ENCODE data around the gene HPGDS. TPM values are rescaled to one million over a fixed set of nuclear protein-coding genes. Genes with fewer than 3 reads are reported as not detected.
"Not testable (repeated sequence)": the region's sequence is repeated elsewhere in the genome, so short reads cannot be mapped to it uniquely, and the experiment has no call there.

Gene HPGDS
- total RNA-seq, 4 donors from 2014 or later = 1.2 to 5.5 (median 2.6) TPM

DNA sequence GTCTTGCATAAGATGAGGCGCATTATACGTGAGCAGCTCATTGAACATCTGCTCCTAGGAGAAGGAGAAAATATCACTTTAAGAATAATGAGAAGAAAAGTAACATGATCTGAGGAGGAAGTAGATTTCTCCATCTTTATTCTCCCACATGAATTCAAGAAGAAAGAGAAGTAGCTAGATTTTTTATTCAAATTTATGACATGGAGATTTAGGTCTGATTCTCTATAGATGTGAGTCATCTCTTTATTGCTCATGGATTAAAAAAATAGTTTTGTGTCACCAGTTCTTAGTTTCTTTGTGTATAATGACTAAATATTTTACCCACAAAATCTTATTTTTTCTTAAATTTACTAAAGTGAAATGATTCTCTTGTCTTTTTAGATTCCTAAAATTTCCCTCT is 40.4 kb downstream of the HPGDS start:
- intact Hi-C loops (cut with DNase I) = no loop called here

DNA sequence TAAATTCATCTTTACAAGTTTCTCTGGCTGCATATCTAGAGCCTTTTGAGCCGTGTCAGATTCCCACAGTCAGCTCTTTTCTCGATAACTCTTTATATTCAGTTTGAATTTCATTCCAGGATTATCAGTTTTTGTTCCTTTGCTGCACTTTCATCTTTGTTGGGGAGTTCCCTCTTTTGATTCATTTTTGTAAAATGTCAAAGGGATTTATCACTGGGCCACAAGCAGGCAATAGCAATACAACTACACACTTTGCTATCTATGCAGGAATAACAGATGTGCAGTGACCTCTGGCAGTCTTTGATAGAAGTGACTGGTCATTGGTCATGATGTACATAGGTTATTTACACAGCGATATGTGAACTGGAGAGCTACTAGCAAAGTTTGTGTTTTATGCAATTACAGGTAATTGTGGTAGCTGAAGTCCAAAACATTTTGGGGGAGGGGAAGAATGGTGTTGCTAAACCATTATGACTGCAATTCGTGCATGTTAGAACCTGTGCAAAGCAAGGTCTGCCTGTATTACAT is 43.8 kb downstream of the HPGDS start:
- TF ChIP-seq POLR2AphosphoS5 (IDR thresholded peaks at IDR 0.05) = no peak
- no peak for TF ChIP-seq EP300 (IDR thresholded peaks at IDR 0.05)
- no peak for TF ChIP-seq POLR2A (IDR thresholded peaks at IDR 0.05; ENCODE audit: low read depth)
- TF ChIP-seq, protein P1, sequence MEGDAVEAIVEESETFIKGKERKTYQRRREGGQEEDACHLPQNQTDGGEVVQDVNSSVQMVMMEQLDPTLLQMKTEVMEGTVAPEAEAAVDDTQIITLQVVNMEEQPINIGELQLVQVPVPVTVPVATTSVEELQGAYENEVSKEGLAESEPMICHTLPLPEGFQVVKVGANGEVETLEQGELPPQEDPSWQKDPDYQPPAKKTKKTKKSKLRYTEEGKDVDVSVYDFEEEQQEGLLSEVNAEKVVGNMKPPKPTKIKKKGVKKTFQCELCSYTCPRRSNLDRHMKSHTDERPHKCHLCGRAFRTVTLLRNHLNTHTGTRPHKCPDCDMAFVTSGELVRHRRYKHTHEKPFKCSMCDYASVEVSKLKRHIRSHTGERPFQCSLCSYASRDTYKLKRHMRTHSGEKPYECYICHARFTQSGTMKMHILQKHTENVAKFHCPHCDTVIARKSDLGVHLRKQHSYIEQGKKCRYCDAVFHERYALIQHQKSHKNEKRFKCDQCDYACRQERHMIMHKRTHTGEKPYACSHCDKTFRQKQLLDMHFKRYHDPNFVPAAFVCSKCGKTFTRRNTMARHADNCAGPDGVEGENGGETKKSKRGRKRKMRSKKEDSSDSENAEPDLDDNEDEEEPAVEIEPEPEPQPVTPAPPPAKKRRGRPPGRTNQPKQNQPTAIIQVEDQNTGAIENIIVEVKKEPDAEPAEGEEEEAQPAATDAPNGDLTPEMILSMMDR (IDR thresholded peaks at IDR 0.05) = no peak
- no peak for DNase-seq (ENCODE audit: extremely low spot score)
- Histone ChIP-seq H3K9me3 (no peaks in the 10 kb centered on the region), H3K27ac (replicated peaks in 1 of 4) (no peak overlapping the region), H3K27me3 (no peaks in the 10 kb centered on the region), H3K4me1 (no peaks in the 10 kb centered on the region), H3K36me3 (no peaks in the 10 kb centered on the region), H3K4me3 (no peak overlapping the region)
- 91% methylated on average over 4 of the region's 4 CpGs for WGBS
- intact Hi-C loops (cut with DNase I) = no loop called here

More for the DNA sequence above, 40.4 kb downstream of the HPGDS start:
- Histone ChIP-seq H3K4me3 (no peak overlapping the region), H3K4me1 (no peaks in the 10 kb centered on the region), H3K27ac (replicated peaks in 1 of 4) (no peak overlapping the region), H3K27me3 (no peaks in the 10 kb centered on the region), H3K36me3 (no peaks in the 10 kb centered on the region), H3K9me3 (no peaks in the 10 kb centered on the region)
- TF ChIP-seq, protein P1 (IDR thresholded peaks at IDR 0.05) = no peak
- TF ChIP-seq POLR2AphosphoS5 (IDR thresholded peaks at IDR 0.05) (no peak), EP300 (IDR thresholded peaks at IDR 0.05) (no peak), POLR2A (IDR thresholded peaks at IDR 0.05; ENCODE audit: low read depth) (no peak)
- WGBS = 90% methylated on average over 2 of the region's 2 CpGs
- no peak for DNase-seq (ENCODE audit: extremely low spot score)

DNA sequence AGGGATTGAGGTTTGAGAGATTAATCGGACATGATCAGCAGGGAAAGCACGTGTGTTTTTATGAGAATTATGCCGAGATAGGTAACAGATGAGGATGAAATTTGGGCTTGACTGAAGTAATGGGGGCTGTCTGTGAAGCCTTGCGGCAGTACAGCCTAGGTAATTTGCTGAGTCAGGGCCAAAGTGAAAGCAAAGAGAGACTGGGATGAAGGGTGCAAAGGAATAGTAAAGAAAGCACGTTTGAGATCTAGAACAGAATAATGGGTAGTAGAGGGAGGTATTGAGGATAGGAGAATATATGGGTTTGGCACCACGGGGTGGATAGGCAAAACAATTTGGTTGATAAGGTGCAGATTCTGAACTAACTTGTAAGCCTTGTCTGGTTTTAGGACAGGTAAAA is 47.2 kb downstream of the HPGDS start:
- H3K9me3 ChIP-seq; H3K27me3 ChIP-seq; H3K4me3 ChIP-seq; DNase-seq (ENCODE audit: extremely low spot score); H3K4me1 ChIP-seq; H3K27ac ChIP-seq (replicated peaks in 1 of 4); intact Hi-C loops (cut with DNase I): not testable (repeated sequence)
- peaks cover 1 to 25% (median 12%) of the 10 kb centered on the region in 4 donors for H3K36me3 ChIP-seq
- 85% methylated on average over 6 of the region's 6 CpGs for WGBS

DNA sequence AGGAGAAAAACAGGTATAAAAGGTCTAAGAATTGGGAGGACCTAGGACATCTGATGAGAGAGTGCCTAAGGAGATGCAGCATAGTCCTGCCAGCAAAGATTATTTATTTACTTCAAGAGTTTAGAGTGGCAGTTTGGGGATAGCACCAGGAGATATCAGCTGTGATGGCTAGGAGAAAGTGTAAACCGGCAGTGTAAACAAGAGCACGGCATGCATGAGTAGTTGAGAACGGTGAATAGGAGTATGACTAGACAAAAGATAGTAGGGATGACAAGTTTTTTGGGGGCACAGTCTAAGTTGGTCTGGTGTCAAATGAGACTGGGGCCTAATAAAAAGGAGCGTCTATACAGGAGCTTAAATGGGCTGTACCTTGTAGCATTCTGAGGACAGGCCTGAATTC is 48.7 kb downstream of the HPGDS start:
- 88% methylated on average over 4 of the region's 4 CpGs for WGBS
- H3K27me3 ChIP-seq; H3K4me1 ChIP-seq; H3K27ac ChIP-seq (replicated peaks in 1 of 4); DNase-seq (ENCODE audit: extremely low spot score); H3K9me3 ChIP-seq; H3K4me3 ChIP-seq; intact Hi-C loops (cut with DNase I): not testable (repeated sequence)
- H3K36me3 ChIP-seq = peaks cover 15 to 40% (median 26%) of the 10 kb centered on the region in 4 donors

DNA sequence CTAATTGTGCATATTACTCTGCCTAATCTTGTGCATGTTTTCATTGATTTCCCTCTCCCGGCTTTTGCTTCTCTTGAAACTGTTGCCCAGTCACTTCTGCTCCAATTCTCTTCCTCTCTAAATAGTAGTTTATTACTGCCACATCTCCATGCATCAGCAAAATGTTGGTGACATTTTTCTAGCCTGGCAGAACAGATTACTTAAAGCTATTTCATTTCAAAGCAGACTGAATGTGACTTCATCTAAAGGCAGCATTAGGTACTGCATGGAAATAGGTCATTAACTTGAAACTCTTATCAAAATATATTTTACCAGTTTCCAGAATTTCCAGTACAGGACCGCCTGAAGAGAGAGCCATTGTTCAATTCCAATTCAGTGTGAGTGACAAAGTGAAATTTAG is 52.4 kb downstream of the HPGDS start:
- H3K4me3 ChIP-seq = no peak overlapping the region
- WGBS = 74% methylated on average over 2 of the region's 2 CpGs
- H3K4me1 ChIP-seq = no peaks in the 10 kb centered on the region
- DNase-seq (ENCODE audit: extremely low spot score) = no peak
- H3K36me3 ChIP-seq = peaks cover 15 to 73% (median 38%) of the 10 kb centered on the region in 4 donors
- TF ChIP-seq POLR2A (IDR thresholded peaks at IDR 0.05; ENCODE audit: low read depth) = no peak
- no peak for TF ChIP-seq EP300 (IDR thresholded peaks at IDR 0.05)
- no peak for TF ChIP-seq POLR2AphosphoS5 (IDR thresholded peaks at IDR 0.05)
- TF ChIP-seq, protein P1 (IDR thresholded peaks at IDR 0.05) = no peak
- no peaks in the 10 kb centered on the region for H3K9me3 ChIP-seq
- H3K27ac ChIP-seq (replicated peaks in 1 of 4) = no peak overlapping the region
- H3K27me3 ChIP-seq = no peaks in the 10 kb centered on the region
- intact Hi-C loops (cut with DNase I) = no loop called here

DNA sequence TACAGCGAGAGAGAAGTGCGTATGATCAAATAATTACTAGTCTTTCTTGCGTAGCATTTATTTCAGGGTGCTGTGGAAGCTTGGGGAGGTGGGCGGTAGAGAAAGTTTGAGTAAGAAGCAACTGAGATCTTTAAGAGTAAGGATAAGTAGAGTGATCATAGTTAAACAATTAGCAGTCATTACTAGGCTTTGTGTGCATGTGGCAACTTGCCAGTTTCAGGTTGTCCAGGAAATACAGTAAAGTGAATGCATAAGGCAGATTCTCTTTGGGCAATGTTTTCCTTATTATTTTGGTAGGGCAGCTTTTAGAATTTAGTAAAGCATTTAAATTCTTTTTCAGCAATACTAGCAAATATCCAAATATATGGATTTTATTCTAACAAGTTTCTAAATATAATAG is 57.0 kb downstream of the HPGDS start:
- no peaks in the 10 kb centered on the region for H3K9me3 ChIP-seq
- DNase-seq (ENCODE audit: extremely low spot score) = no peak
- TF ChIP-seq EP300 (IDR thresholded peaks at IDR 0.05) = no peak
- TF ChIP-seq, protein P1 (IDR thresholded peaks at IDR 0.05) = no peak
- no peak for TF ChIP-seq POLR2A (IDR thresholded peaks at IDR 0.05; ENCODE audit: low read depth)
- TF ChIP-seq POLR2AphosphoS5 (IDR thresholded peaks at IDR 0.05) = no peak
- no peak overlapping the region for H3K27ac ChIP-seq (replicated peaks in 1 of 4)
- intact Hi-C loops (cut with DNase I) = no loop called here
- H3K27me3 ChIP-seq = no peaks in the 10 kb centered on the region
- no peak overlapping the region for H3K4me3 ChIP-seq
- 97% methylated on average over 4 of the region's 4 CpGs for WGBS
- H3K4me1 ChIP-seq = no peaks in the 10 kb centered on the region
- peaks cover 32 to 90% (median 58%) of the 10 kb centered on the region in 4 donors for H3K36me3 ChIP-seq
